NOMO-1 (cell line): ENCODE measurements around the gene CCNG1.

Experiments used
- DNase-seq, 2 experiments: peaks; one replicate each; lab custom pipeline; 2025; ENCODE audit not compliant: unreplicated experiment in 2 of 2; lab: John Stamatoyannopoulos, UW

The CCNG1 gene

GRCh38 chr5:163478982-163479271, 41.5 kb downstream of the CCNG1 start:
- no peak for DNase-seq

- DNase-seq, result no peak
These were observed 51.8 kb downstream of the CCNG1 start for GRCh38 chr5:163489055-163489744.

GRCh38 chr5:163489745-163490075, 52.3 kb downstream of the CCNG1 start:
- DNase-seq, result no peak
